SK-N-SH (cell line): ENCODE data around the gene ASMTL. TPM values are rescaled to one million over a fixed set of nuclear protein-coding genes. Genes with fewer than 3 reads are reported as not detected.
A peak's percentile ranks its signal among the peaks of the same experiment; 100 is the strongest.

Source experiments
- CTCF ChIA-PET: fragments of 300-600, 350-600 bp; formaldehyde crosslinking; extraction: SDS; loops from one replicate; lab custom pipeline; 2021; lab: Yijun Ruan, JAX
- POLR2A ChIA-PET: fragments of 350-600 bp; sonication (Branson Sonifier 250); formaldehyde crosslinking; extraction: SDS; loops from one replicate; lab custom pipeline; 2020; ENCODE audit warnings: antibody characterized with exemption, inconsistent platforms; lab: Yijun Ruan, JAX
- DNase-seq: peaks from one replicate; pipeline ENCODE4 v3.0.0; 2012
- H2AFZ ChIP-seq: fragments of 200-600 bp; sonication (generic); 2 replicates; pipeline ENCODE4 v1.8.1; 2016; ENCODE audit warnings: antibody characterized with exemption, mild to moderate bottlenecking, low read depth
- H3F3A ChIP-seq: fragments of 200-600 bp; sonication (generic); replicated peaks from 2 replicates; pipeline ENCODE3; 2016; ENCODE audit warnings: antibody characterized with exemption, mild to moderate bottlenecking; ENCODE audit not compliant: insufficient read depth
- H3K27ac ChIP-seq, 2 experiments: fragments of 200-500 bp in 1 of 2; fragments of 200-600 bp in 1 of 2; sonication (Bioruptor generic) in 1 of 2; sonication (generic), shearing (Covaris generic) in 1 of 2; 2 replicates each; pipeline versions ENCODE4 v1.5.1 to v1.6.1; 2014 to 2016; ENCODE audit warnings: low read depth in 2 of 2, inconsistent platforms in 1 of 2, low read length in 1 of 2, mild to moderate bottlenecking in 1 of 2, mixed read lengths in 1 of 2
- H3K27me3 ChIP-seq: fragments of 200-600 bp; sonication (generic), shearing (Covaris generic); 2 replicates; pipeline ENCODE4 v1.6.1; 2016; ENCODE audit warnings: mixed run types; ENCODE audit not compliant: insufficient read depth
- H3K36me3 ChIP-seq, 2 experiments: fragments of 200-500 bp in 1 of 2; fragments of 200-600 bp in 1 of 2; sonication (Bioruptor generic) in 1 of 2; sonication (generic) in 1 of 2; replicated peaks in 1 of 2; 2 replicates each; pipeline versions ENCODE3 to v1.5.1; 2014 to 2016; ENCODE audit warnings: low read length in 1 of 2, mild to moderate bottlenecking in 1 of 2; ENCODE audit not compliant: insufficient read depth in 2 of 2, control insufficient read depth in 1 of 2
- H3K4me1 ChIP-seq, 2 experiments: fragments of 200-500 bp in 1 of 2; fragments of 200-600 bp in 1 of 2; sonication (Bioruptor generic) in 1 of 2; sonication (generic), shearing (Covaris generic) in 1 of 2; 2 replicates each; pipeline versions ENCODE4 v1.5.1 to v1.6.1; 2014 to 2016; ENCODE audit warnings: low read depth in 1 of 2, low read length in 1 of 2, mixed run types in 1 of 2; ENCODE audit not compliant: insufficient read depth in 2 of 2, control insufficient read depth in 1 of 2
- H3K4me2 ChIP-seq: fragments of 200-600 bp; sonication (generic), shearing (Covaris generic); 2 replicates; pipeline ENCODE4 v1.6.1; 2017; ENCODE audit warnings: mixed run types
- H3K4me3 ChIP-seq, 2 experiments: fragments of 200-500 bp in 1 of 2; fragments of 200-600 bp in 1 of 2; sonication (Bioruptor generic) in 1 of 2; sonication (generic), shearing (Covaris generic) in 1 of 2; 2 replicates each; pipeline versions ENCODE4 v1.5.1 to v1.8.1; 2014 to 2016; ENCODE audit warnings: low read depth in 2 of 2, inconsistent platforms in 1 of 2, low read length in 1 of 2, mild to moderate bottlenecking in 1 of 2, mixed read lengths in 1 of 2, moderate library complexity in 1 of 2
- H3K79me2 ChIP-seq: fragments of 200-600 bp; sonication (generic); 2 replicates; pipeline ENCODE4 v1.8.1; 2017; ENCODE audit warnings: mild to moderate bottlenecking; ENCODE audit not compliant: insufficient read depth
- H3K9ac ChIP-seq: fragments of 200-600 bp; sonication (generic); 2 replicates; pipeline ENCODE4 v1.6.1; 2017; ENCODE audit warnings: mixed run types
- H3K9me2 ChIP-seq: fragments of 200-600 bp; sonication (generic); 2 replicates; pipeline ENCODE4 v1.6.1; 2017; ENCODE audit warnings: mixed run types
- H3K9me3 ChIP-seq: fragments of 200-600 bp; sonication (generic); 2 replicates; pipeline ENCODE4 v1.6.1; 2017; ENCODE audit warnings: mixed run types, mild to moderate bottlenecking, moderate library complexity
- H4K20me1 ChIP-seq: fragments of 200-600 bp; sonication (generic); 2 replicates; pipeline ENCODE4 v1.6.1; 2017; ENCODE audit warnings: mild to moderate bottlenecking, mixed run types; ENCODE audit not compliant: insufficient read depth
- CTCF ChIP-seq: fragments of 200-600 bp; sonication (generic); IDR thresholded peaks from 2 replicates; pipeline ENCODE4 v1.6.1; 2017; ENCODE audit warnings: antibody characterized with exemption, mild to moderate bottlenecking, moderate library complexity
- EP300 ChIP-seq, 2 experiments: IDR thresholded peaks; 2 replicates each; pipeline versions ENCODE4 v1.4.0 to v1.6.1; 2012; ENCODE audit warnings: borderline replicate concordance in 1 of 2, low read depth in 1 of 2, low read length in 1 of 2
- FOXJ3 ChIP-seq: sonication (generic); formaldehyde crosslinking; IDR thresholded peaks from 2 replicates; pipeline ENCODE4 v1.5.1; 2020; ENCODE audit warnings: mild to moderate bottlenecking, missing genetic modification reagents
- GATA2 ChIP-seq: sonication (generic); formaldehyde crosslinking; IDR thresholded peaks from 2 replicates; pipeline ENCODE4 v1.5.0; 2020; ENCODE audit warnings: mild to moderate bottlenecking, missing genetic modification reagents
- JUND ChIP-seq: IDR thresholded peaks from 2 replicates; pipeline ENCODE4 v1.4.0; 2012
- MAX ChIP-seq: IDR thresholded peaks from 2 replicates; pipeline ENCODE4 v1.4.0; 2012; ENCODE audit warnings: low read depth
- MXI1 ChIP-seq: IDR thresholded peaks from 2 replicates; pipeline ENCODE4 v1.6.1; 2012; ENCODE audit warnings: mild to moderate bottlenecking, low read depth, low read length, improper control_type of control experiment
- NFIC ChIP-seq: IDR thresholded peaks from 2 replicates; pipeline ENCODE4 v1.4.0; 2012; ENCODE audit warnings: borderline replicate concordance
- RCOR1 ChIP-seq: fragments of 150-350 bp; IDR thresholded peaks from 2 replicates; pipeline ENCODE4 v1.6.1; 2017; ENCODE audit warnings: antibody characterized with exemption, low read length
- RXRA ChIP-seq: IDR thresholded peaks from 2 replicates; pipeline ENCODE4 v1.4.0; 2012; ENCODE audit warnings: low read depth, mild to moderate bottlenecking, borderline replicate concordance
- TEAD4 ChIP-seq: IDR thresholded peaks from 2 replicates; pipeline ENCODE4 v1.4.0; 2012; ENCODE audit warnings: mild to moderate bottlenecking, borderline replicate concordance; ENCODE audit not compliant: insufficient read depth
- WGBS: methylation state at CpG from one replicate; pipeline ENCODE4 v1.1.6; 2017; ENCODE audit warnings: low lambda C conversion rate; 5-methylcytosine and 5-hydroxymethylcytosine counted together
- polyA plus RNA-seq, 3 experiments: library from polyadenylated mRNA; depleted of rRNA; stranded (reverse); fragments of >200 nt; gene quantifications; 2 replicates each; pipeline ENCODE4 v1.2.3, GENCODE V29; 2012
- TF ChIP-seq, protein P1 (sequence below): IDR thresholded peaks from 2 replicates; pipeline ENCODE4; 2012
- TF ChIP-seq, protein P2 (sequence below): IDR thresholded peaks from 2 replicates; pipeline ENCODE4 v1.6.1; 2012; ENCODE audit warnings: mild to moderate bottlenecking, low read depth, low read length, moderate library complexity

Gene ASMTL
- polyA plus RNA-seq, 1 of the 3 experiments (the other 2 are of a cell fraction): 37.7 TPM

DNA sequence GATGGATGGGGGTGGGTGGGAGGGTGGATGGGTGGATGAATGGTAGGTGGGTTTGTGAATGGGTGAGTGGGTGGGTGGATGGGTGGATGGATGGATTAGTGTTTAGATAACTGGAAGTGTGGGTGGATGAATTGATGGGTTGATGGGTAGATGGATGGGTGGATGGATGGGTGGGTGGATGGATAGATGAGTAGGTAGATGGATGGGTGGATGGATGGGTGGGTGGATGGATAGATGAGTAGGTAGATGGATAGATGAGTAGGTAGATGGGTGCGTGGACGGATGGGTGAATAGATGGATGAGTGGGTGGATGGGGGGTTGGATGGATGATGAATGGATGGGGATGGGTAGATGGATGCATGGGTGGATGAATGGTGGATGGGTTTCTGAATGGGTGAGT, 20.3 kb upstream of the ASMTL start:
- no peak overlapping the region for H3K4me3 ChIP-seq
- H3K27ac ChIP-seq: no peak overlapping the region
- TF ChIP-seq GATA2 (CRISPR knock-in tag) (no peak), CTCF (no peak), RCOR1 (no peak), RXRA (no peak), MXI1 (no peak), TEAD4 (no peak), NFIC (no peak)
- TF ChIP-seq, protein P1, sequence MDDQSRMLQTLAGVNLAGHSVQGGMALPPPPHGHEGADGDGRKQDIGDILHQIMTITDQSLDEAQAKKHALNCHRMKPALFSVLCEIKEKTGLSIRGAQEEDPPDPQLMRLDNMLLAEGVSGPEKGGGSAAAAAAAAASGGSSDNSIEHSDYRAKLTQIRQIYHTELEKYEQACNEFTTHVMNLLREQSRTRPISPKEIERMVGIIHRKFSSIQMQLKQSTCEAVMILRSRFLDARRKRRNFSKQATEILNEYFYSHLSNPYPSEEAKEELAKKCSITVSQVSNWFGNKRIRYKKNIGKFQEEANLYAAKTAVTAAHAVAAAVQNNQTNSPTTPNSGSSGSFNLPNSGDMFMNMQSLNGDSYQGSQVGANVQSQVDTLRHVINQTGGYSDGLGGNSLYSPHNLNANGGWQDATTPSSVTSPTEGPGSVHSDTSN: no peak
- TF ChIP-seq, protein P2, sequence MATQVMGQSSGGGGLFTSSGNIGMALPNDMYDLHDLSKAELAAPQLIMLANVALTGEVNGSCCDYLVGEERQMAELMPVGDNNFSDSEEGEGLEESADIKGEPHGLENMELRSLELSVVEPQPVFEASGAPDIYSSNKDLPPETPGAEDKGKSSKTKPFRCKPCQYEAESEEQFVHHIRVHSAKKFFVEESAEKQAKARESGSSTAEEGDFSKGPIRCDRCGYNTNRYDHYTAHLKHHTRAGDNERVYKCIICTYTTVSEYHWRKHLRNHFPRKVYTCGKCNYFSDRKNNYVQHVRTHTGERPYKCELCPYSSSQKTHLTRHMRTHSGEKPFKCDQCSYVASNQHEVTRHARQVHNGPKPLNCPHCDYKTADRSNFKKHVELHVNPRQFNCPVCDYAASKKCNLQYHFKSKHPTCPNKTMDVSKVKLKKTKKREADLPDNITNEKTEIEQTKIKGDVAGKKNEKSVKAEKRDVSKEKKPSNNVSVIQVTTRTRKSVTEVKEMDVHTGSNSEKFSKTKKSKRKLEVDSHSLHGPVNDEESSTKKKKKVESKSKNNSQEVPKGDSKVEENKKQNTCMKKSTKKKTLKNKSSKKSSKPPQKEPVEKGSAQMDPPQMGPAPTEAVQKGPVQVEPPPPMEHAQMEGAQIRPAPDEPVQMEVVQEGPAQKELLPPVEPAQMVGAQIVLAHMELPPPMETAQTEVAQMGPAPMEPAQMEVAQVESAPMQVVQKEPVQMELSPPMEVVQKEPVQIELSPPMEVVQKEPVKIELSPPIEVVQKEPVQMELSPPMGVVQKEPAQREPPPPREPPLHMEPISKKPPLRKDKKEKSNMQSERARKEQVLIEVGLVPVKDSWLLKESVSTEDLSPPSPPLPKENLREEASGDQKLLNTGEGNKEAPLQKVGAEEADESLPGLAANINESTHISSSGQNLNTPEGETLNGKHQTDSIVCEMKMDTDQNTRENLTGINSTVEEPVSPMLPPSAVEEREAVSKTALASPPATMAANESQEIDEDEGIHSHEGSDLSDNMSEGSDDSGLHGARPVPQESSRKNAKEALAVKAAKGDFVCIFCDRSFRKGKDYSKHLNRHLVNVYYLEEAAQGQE: no peak
- H3K9me3 ChIP-seq: no peaks in the 10 kb centered on the region
- DNase-seq: no peak
- 19% methylated on average over 2 of the region's 2 CpGs for WGBS
- no peaks in the 10 kb centered on the region for H3K79me2 ChIP-seq
- H3F3A ChIP-seq: no peaks in the 10 kb centered on the region
- H4K20me1 ChIP-seq: no peaks in the 10 kb centered on the region
- H3K4me1 ChIP-seq: 0 out of 4 replicates have a peak, but pooled peaks cover 0 to 3% of the 10 kb centered on the region in 2 experiments
- no peak overlapping the region for H3K4me2 ChIP-seq
- H3K27me3 ChIP-seq: peaks cover 21% of the 10 kb centered on the region; the same call in 1 of the 2 replicates
- no peaks in the 10 kb centered on the region for H3K36me3 ChIP-seq
- ChIA-PET POLR2A (no interaction called here), CTCF (no interaction called here)
- no peaks in the 10 kb centered on the region for H3K9me2 ChIP-seq
- no peak overlapping the region for H2AFZ ChIP-seq
- no peak overlapping the region for H3K9ac ChIP-seq

GRCh38 chrX:1468250-1468772, 15.6 kb upstream of the ASMTL start:
- no peaks in the 10 kb centered on the region for H4K20me1 ChIP-seq
- no peaks in the 10 kb centered on the region for H3K9me3 ChIP-seq
- no peak overlapping the region for H3K27ac ChIP-seq
- no peaks in the 10 kb centered on the region for H3K9me2 ChIP-seq
- peaks cover 50% of the 10 kb centered on the region; the same call in 1 of the 2 replicates for H3K27me3 ChIP-seq
- DNase-seq: no peak
- H2AFZ ChIP-seq: 0 out of 2 replicates have a peak overlapping the region, but pooled peaks have one; percentile 41
- H3K4me2 ChIP-seq: peak overlapping the region; percentile 65
- H3F3A ChIP-seq: peaks cover under 1% of the 10 kb centered on the region
- no peak overlapping the region for H3K9ac ChIP-seq
- H3K4me3 ChIP-seq: no peak overlapping the region; a peak in 1 of 4 replicates
- ChIA-PET POLR2A (no interaction called here), CTCF (no interaction called here)
- H3K36me3 ChIP-seq: no peaks in the 10 kb centered on the region
- WGBS: 3% methylated on average over 20 of the region's 20 CpGs
- no peaks in the 10 kb centered on the region for H3K79me2 ChIP-seq
- 0 out of 4 replicates have a peak, but pooled peaks cover 0 to 5% of the 10 kb centered on the region in 2 experiments for H3K4me1 ChIP-seq
- peak; percentile 61; the same call in 1 of the 2 replicates for TF ChIP-seq NFIC
- TF ChIP-seq FOXJ3: no peak
- TF ChIP-seq, protein P2: no peak
- TF ChIP-seq, protein P1: peak; percentile 80
- TF ChIP-seq MAX: peak; percentile 68
- peak; percentile 32; the same call in 1 of the 2 replicates for TF ChIP-seq TEAD4
- peak in 1 of 2 experiments; percentile 52; a peak in 1 of 4 replicates for TF ChIP-seq EP300 (IDR thresholded peaks at IDR 0.05; ENCODE audit: borderline replicate concordance in 1 of 2, low read depth in 1 of 2, low read length in 1 of 2)
- peak; percentile 28 for TF ChIP-seq JUND
